GM23248 (cell line): ENCODE results near the gene TTLL9.

Experiments used
- EZH2 ChIP-seq: fragments of 200-600 bp; sonication (generic); IDR thresholded peaks from 2 replicates; pipeline ENCODE4 v1.6.1; 2018; ENCODE audit warnings: antibody characterized with exemption, mild to moderate bottlenecking; ENCODE audit not compliant: insufficient read depth, poor library complexity, severe bottlenecking
- EZH2phosphoT487 ChIP-seq: fragments of 200-600 bp; sonication (generic); IDR thresholded peaks from 2 replicates; pipeline ENCODE4 v1.6.1; 2018; ENCODE audit warnings: antibody characterized with exemption, moderate library complexity, mild to moderate bottlenecking, low read depth; ENCODE audit not compliant: insufficient read depth

DNA sequence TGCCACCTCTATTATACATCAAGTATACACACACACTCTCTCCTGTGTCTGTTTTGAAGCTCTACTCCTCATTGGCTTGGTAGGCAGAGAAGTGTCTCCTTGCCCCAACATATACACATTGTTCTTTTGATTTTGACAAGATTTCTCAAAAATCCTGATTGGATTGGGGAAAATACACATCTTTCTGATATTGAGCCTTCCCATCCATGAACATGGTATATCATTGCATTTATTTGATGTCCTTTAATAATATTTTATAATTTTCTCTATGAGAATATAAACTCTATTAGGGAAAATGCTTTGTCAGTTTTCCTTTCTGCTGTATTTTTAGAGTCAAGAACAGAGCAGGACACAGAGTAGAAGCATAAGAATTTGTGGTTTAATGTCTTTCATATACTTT is 7.2 kb downstream of the TTLL9 start:
- TF ChIP-seq EZH2 = no peak
- TF ChIP-seq EZH2phosphoT487 = no peak
